ENCODE measurements around the gene EPB41L4B. TPM values are rescaled to one million over a fixed set of nuclear protein-coding genes. Genes with fewer than 3 reads are reported as not detected.

Gene EPB41L4B
- total and polyA plus RNA-seq, 8 donors: 10.3 to 17.7 (median 15.3) TPM

- ATAC-seq: no peak
- no peak overlapping the region for H3K27ac ChIP-seq
- intact Hi-C loops (cut with DNase I): no loop called here
These were observed 157.7 kb downstream of the EPB41L4B start for GRCh38 chr9:109163194-109163593.

GRCh38 chr9:109162677-109163076 lies 158.2 kb downstream of the EPB41L4B start:
- no peaks in the 10 kb centered on the region for H3K9me3 ChIP-seq
- intact Hi-C loops (cut with DNase I): no loop called here
- ATAC-seq: no peak

More at GRCh38 chr9:109163194-109163593, 157.7 kb downstream of the EPB41L4B start:
- Histone ChIP-seq H3K4me3 (no peak overlapping the region), H3K9me3 (no peaks in the 10 kb centered on the region), H3K4me1 (no peaks in the 10 kb centered on the region), H3K36me3 (no peaks in the 10 kb centered on the region), H3K27me3 (peaks cover 15 to 52% of the 10 kb centered on the region in 2 donors)
- no peak for DNase-seq
- TF ChIP-seq CTCF (IDR thresholded peaks at IDR 0.05): no peak

GRCh38 chr9:109161471-109161870 lies 159.4 kb downstream of the EPB41L4B start:
- no peaks in the 10 kb centered on the region for H3K36me3 ChIP-seq
- no peak overlapping the region for H3K4me3 ChIP-seq
- no peaks in the 10 kb centered on the region for H3K4me1 ChIP-seq
- intact Hi-C loops (cut with DNase I): no loop called here
- DNase-seq (no peak), ATAC-seq (no peak)
- no peak overlapping the region for H3K27ac ChIP-seq
- peaks cover 5 to 35% of the 10 kb centered on the region in 2 donors for H3K27me3 ChIP-seq
- no peak for TF ChIP-seq CTCF (IDR thresholded peaks at IDR 0.05)
- H3K9me3 ChIP-seq: no peaks in the 10 kb centered on the region

More at GRCh38 chr9:109162677-109163076, 158.2 kb downstream of the EPB41L4B start:
- H3K4me1 ChIP-seq: no peaks in the 10 kb centered on the region
- no peak overlapping the region for H3K4me3 ChIP-seq
- no peak for TF ChIP-seq CTCF (IDR thresholded peaks at IDR 0.05)
- H3K36me3 ChIP-seq: no peaks in the 10 kb centered on the region
- DNase-seq: no peak
- peaks cover 10 to 47% of the 10 kb centered on the region in 2 donors for H3K27me3 ChIP-seq
- no peak overlapping the region for H3K27ac ChIP-seq

GRCh38 chr9:109159583-109159982 lies 161.3 kb downstream of the EPB41L4B start:
- TF ChIP-seq CTCF (IDR thresholded peaks at IDR 0.05): no peak
- DNase-seq: no peak
- H3K27me3 ChIP-seq: peaks cover 5 to 16% of the 10 kb centered on the region in 2 donors
- H3K36me3 ChIP-seq: no peaks in the 10 kb centered on the region
- ATAC-seq: no peak
- H3K4me3 ChIP-seq: no peak overlapping the region
- no peak overlapping the region for H3K27ac ChIP-seq
- H3K9me3 ChIP-seq: no peaks in the 10 kb centered on the region
- H3K4me1 ChIP-seq: no peaks in the 10 kb centered on the region
- intact Hi-C loops (cut with DNase I): no loop called here

- H3K9me3 ChIP-seq: peaks cover 0 to 1% of the 10 kb centered on the region in 2 donors
- no peak for ATAC-seq
- no peak for DNase-seq
These were observed 162.2 kb downstream of the EPB41L4B start for GRCh38 chr9:109158651-109159050.

More at GRCh38 chr9:109158651-109159050, 162.2 kb downstream of the EPB41L4B start:
- intact Hi-C loops (cut with DNase I): no loop called here
- Histone ChIP-seq H3K4me3 (no peak overlapping the region), H3K27me3 (peaks cover 0 to 8% of the 10 kb centered on the region in 2 donors), H3K27ac (no peak overlapping the region), H3K4me1 (no peaks in the 10 kb centered on the region), H3K36me3 (no peaks in the 10 kb centered on the region)
- TF ChIP-seq CTCF (IDR thresholded peaks at IDR 0.05): no peak

All from left lung (tissue), 10 donors.